GM21786 (cell line): Measurements from ENCODE around the gene NPPB.

Experiments used
- ATAC-seq: cut with Tn5 transposase; IDR thresholded peaks from one replicate; pipeline ENCODE4 v1.9.1; 2021; ENCODE audit not compliant: unreplicated experiment

The NPPB gene

DNA sequence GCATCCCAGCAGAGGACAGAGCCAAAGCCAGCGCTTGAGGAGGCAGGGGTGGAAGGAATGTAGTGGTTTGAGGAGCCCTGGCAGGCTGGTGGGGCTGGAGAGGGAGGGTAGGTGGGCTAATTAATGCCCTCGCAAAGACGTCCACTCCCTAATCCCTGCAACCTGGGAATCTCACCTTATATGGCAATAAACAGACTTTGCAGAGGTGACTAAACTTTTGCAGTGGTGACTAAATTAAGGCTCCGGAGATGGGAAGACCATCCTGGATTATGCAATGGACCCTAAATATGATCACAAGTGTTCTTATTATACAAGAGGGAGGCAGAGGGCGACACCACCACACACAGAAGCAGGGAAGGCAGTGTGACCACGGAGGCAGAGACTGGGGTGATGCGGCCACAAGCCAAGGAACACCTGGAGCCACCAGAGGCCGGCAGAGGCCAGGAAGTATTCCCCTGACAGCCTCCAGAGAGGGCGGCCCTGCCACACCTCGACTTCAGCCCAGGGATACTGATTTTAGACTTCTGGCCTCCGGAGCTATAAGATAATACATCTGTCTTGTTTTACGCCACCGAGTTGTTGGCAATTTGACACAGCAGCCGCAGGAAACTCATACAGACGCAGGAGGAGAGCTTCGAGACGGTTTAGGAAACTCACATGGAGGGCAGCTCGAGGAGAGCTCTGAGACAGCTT, 23.1 kb upstream of the NPPB start:
- ATAC-seq, result no peak

DNA sequence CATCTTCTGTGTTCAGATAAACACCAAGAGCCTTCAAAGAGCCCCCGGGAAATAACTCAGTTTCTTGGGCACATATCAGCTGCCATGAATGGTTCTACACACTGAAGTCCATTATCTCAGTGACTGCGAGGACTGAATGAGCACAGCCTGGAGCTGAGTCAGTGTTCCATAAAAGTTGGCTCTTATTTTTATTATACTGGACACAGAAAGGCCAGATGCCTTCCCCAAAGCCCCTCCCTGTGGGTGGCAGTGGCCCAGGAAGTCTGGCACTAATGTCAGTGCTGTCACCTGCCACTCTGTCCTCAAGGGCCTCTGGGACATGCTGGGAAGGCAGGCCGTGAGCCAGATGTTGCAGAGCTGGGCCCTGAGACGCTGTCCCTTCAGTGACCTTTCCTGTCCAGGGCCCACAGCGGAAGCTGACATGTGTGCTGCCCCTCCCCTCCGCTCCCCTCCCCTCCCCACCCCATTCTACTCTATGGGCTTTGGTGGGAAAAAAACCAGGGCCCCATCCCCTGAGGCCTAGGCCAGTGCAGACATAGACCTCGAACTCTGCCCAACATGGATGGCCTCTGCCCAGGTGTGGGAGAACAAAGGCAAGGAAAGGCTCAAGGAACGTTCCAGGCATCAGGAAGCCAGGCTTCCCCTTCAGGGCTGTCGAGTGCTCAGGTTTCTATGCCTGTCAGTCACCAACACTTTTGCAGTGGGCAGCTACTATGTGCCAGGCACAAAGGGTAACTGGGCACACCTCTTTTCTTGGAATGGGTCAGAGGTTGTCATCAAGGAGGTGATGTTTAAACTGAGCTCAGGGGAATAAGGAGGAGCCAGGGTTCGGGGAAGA, 22.4 kb upstream of the NPPB start:
- ATAC-seq, result no peak

DNA sequence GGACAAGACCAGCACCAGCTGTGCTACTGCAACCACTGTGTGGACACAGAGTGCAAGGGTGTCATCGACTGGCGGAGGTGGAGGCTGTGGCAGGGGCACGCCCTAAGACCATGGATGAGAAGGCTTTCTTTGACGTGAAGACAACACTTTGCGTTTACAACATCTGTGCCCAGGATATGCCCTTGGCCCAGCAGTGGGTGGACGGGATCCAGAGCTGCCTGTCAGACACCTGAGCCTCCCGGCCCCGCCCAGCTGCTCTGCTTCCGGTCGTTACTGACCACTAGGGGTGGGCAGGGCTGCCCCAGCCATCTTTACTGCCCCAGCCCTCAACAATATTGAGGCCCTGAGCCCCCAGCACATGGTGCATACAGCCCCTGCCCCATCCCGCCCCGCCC, 21.4 kb upstream of the NPPB start:
- ATAC-seq, result no peak

DNA sequence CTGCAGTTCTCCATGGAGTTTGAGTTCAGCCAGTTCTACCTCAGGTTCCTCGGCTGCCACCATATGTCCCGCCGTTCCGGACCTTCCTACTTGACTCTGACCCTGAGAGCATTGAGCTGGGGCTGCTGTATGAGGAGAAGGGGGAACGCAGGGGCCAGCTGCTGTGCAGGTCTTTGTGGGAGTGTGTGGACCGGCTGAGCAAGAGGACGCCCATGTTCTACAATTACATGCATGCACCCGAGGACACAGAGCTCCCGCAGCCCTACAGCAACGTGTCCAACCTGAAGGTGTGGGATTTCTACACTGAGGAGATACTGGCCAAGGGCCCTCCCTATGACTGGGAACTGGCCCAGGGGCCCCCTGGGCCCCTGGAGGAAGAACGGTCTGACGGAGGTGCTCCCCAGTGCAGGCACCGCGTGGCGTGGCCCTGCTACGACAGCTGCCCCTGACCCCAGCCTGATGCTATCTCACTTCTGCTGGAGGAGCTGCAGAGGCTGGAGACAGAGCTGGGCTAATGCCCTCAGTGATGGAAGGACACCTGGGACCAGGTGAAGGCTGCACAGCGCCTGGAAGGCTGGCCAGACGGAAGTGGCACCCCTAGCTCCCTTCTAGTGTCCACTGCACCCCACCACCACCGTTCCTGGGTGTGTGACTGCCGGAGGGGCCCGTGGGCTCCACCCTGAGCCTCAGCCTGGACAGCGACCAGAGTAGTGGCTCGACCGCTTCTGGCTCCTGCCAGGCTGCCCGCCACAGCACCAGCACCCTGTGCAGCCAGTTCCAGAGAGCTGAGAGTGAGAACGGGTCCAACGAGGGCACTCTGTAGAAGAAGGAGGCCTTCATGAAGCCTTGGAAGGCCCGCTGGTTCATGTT, 20.8 kb upstream of the NPPB start:
- ATAC-seq, result no peak

DNA sequence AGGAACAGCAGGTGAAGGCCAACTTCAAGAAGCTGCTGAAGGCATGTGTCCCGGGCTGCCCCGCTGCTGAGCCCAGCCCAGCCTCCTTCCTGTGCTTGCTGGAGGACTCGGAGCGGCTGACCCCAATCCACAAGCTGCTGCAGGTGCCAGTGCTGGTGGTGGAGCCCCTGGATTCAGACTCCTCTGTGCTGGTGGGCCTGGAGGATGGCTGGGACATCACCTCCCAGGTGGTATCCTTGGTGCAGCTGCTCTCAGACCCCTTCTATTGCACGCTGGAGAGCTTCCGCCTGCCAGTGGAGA, 20.1 kb upstream of the NPPB start:
- no peak for ATAC-seq

DNA sequence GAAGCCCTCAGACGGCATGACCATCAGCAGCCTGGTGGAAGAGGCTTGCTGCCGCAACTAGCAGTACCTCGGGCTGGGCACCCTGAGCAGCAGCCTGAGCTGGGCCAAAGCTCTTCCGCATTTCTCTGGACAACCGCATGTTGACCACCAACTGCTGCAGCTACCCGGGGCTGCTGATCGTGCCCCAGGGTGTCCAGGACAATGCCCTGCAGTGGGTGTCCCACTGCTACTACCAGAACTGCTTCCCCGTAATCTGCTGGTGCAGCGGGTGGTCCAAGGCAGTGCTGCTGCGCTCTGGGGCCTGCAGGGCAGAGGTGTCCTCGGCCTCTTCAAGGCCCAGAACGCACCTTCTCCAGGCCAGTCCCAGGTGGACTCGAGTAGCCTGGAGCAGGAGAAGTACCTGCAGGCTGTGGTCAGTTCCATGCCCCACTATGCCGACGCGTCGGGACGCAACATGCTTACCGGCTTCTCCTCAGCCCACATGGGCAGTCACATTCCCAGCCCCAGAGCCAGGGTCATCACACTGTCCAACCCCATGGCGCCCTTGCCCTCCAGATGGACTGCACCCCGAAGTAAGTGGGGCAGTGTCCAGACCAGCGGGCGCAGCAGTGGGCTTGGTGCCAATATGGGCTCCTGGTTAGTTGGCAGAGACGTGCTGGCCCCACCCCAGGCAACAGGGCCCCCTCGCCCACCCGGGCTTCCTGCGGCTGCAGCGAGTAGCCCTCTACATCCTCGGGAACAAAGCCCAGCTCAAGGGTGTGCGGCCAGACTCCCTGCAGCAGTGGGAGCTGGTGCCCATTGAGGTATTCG, 19.5 kb upstream of the NPPB start:
- no peak for ATAC-seq

DNA sequence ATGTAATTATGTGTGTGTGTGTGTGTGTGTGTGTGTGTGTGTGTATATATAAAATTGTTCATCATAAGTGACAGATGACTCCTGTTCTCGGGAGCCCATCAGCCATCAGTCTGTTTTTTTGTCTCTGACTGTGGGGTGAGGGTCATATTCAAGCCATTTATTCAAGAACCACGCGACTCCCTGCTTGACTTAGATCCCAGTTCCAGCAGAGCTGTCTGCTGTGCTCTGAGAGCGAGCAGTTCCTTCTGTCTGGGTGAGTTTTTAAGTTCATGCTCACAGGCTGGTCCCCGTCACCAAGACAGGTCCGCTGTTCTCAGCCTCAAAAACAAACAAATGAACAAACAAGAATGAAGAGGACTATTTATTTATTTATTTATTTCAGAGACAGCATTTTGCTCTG, 18.3 kb upstream of the NPPB start:
- ATAC-seq, result no peak

DNA sequence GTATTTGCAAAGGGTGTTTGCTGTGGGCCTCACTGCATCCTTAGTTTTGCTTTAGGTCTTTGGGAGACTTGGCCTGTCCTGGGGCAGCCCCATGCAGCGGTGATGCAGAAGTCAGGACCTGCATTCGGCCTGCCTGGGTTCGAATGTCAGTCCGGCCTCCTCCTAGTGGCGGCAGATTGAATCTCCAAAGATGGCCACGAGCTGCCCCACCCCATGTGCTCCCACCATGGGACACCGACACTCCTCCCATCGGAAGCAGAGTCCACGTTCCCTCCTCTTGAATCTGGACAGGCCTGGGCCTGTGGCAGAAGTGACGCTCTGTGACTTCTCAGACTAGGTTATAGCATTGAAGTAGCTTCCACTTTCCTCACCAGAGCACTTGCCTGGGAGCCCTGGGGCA, 16.3 kb upstream of the NPPB start:
- no peak for ATAC-seq

DNA sequence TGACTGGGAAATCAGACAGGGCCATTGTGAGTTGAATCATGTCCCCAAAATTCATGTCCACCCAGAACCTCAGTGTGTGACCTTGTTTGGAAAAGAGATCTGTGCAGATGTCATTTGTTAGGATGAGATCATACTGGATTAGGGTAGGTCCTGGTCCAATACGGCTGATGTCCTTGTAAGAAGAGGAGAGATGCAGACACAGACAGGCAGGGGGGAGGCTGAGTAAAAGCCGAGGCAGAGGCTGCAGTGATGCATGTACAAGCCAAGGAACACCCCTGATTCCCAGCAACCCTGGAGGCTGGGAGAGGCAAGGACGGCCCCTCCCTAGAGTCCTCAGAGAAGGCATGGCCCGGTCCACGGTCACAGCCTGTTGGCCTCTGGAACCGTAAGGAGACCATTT, 15.9 kb upstream of the NPPB start:
- ATAC-seq, result no peak

DNA sequence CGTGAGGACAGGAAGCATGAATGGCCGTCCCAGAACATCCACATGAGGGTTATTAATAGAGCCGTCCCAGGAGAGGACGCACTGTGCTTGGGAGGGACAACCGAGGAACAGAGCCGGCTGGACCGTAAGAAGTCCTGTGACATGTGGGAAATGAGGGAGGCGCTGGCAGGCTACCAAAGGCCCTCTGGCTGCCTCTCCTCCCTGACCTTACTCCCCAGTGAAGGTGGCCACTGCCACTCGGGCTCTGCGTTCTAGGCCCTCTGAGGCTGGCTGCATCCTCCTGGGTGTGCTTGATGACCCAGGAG, 15.5 kb upstream of the NPPB start:
- ATAC-seq, result no peak

DNA sequence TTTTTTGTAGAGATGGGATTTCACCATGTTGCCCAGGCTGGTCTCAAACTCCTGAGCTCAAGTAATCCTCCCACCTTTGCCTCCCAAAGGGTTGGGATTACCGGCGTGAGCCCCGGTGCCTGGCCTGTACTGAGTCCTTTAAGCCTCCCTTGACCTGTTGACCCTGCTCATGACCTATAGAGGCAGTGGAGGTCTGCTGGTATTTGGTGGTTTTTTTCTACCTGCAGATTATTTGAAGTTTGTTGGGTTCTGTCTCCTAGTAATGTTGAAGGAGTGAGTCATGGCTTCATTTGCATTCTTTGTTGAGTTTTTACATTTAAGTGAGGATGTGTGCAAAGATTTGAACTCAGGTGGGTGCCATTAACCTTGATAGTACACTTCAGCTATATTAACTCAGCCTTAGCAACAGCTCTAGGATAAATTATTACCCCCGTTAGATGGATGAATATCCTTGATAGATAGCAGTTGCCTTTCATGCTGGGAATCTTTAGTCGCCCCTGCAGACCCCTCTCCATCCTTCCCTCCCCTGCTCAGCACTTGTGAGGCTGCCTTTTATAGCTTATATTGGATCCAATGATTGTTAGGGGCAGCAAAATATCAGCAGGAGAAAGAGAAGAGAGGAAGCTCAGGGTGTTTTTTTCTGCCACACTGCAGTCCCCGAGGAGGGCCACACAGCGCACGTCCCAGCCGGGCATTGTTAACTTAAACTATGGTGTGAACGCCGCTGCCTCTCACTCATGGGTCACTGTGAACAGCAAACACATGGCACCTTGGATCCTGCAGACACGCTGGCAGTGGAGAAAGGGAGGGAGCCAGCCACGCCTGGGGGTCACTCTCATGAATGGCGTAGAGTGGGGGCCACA, 14.9 kb upstream of the NPPB start:
- ATAC-seq, result no peak

DNA sequence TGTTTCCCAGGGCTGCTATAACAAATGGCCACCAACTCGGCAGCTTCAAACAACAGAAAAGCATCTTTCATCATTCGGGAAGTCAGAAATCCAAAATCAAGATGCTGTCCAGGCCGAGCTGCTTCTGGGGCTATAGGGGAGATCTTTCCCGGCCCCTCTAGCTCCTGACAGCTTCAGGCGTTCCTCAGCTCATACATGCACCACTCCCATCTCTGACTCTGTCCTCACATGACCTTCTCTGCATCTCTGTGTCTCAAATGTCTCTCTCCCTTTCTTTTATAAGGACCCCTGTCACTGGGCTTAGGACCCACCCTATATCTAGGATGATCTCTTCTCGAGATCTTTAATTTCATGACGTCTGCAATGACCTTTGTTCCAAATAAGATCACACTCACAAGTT, 13.8 kb upstream of the NPPB start:
- ATAC-seq, result no peak

DNA sequence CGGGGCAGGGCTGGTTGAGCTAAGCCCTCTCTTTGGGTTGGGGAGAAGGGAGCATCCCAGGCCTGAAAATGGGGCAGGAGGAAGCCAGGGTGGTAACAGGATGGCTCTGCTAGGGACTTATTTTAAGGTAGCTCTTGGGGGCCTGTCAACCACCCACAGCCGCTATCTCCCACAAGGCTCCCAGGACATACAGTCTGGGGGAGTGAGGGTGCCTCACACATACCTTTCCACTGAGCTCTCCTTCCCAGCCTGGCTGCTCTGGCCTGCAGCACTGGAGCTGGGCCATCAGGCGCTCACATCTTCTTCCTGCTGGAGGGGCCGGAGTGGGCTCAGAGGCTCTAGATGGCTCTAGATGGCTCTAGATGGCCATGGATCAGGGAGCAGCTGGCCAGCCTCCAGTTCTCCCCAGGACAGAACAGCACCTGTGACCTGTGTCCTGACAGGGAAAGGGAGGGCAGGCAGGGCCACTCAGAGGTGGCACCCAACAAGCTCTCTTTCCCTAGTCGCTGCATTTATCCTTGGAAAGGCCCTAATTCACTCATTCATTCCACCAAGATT, 11.0 kb upstream of the NPPB start:
- no peak for ATAC-seq

DNA sequence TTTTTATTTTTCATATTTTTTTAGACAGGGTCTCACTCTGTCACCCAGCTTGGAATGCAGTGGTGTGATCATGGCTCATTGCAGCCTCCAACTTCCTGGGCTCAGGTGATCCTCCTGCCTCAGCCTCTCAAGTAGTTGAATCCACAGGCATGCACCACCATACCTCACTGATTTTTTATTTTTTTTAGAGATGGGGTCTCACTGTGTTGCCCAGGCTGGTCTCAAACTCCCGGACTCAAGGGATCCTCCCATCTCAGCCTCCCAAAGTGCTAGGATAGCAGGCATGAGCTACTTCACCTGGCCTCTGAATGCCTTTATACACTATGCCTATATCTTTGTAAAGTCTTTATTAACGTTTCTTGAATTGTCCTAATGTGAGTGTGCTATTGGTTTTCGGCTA, 10.4 kb upstream of the NPPB start:
- no peak for ATAC-seq

DNA sequence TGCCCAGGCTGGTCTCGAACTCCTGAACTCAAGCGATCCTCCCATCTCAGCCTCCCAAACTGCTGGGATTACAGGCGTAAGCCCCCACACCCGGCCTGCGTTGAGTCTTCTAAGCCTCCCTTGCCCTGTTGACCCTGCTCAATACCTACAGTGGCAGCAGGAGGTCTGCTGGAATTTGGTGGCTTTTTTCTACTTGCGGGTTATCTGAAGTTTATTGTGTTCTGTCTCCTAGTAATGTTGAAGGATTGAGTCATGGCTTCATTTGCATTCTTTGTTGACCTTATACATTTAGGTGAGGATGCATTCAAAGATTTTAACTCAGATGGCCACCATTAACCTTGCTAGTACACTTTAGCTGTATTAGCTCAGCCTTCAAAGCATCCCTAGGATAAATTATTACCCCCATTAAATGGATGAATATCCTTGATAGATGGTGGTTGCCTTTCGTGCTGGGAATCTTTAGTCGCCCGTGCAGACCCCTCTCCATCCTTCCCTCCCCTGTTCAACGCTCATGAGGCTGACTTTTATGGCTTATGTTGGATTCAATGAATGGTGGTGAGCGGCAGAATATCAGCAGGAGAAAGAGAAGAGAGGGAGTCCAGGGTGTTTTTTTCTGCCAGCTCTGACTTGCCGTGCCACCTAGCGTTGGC, 9.7 kb upstream of the NPPB start:
- ATAC-seq, result no peak

DNA sequence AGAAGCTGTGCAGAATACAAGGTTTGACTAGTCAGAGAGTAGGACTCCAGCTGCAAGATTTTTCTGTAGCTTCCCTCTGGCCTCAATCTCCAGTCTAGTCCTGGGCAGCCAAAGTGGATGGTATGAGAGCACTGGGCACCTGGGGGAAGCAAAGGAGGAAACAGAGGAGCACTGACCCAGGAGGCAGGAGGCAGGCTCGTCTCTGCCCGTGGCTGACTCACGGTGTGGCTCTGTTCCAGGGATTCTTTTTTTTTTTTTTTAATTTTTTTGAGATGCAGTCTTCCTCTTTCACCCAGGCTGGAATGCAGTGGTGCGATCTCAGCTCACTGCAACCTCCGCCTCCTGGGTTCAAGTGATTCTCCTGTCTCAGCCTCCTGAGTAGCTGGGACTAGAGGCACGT, 4.1 kb upstream of the NPPB start:
- ATAC-seq, result no peak

DNA sequence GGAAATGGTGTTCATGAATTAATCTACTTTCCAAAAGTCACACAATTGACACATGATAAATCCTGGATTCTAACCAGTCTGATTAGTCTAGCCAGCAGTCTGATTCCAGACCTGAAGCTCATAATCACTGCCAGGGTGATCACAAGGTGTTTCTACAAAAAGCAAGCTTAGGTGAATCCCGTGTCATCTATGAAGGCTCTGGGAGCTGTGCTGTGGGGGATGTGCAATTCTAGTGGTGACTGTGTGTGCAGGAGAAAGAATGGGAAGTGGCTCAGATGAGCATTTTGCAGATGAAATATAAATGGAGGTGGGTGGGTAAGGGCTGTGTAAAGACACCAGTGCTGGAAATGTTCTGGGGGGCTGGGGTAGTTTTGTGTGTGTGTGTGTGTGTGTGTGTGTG, 1.8 kb upstream of the NPPB start:
- no peak for ATAC-seq

DNA sequence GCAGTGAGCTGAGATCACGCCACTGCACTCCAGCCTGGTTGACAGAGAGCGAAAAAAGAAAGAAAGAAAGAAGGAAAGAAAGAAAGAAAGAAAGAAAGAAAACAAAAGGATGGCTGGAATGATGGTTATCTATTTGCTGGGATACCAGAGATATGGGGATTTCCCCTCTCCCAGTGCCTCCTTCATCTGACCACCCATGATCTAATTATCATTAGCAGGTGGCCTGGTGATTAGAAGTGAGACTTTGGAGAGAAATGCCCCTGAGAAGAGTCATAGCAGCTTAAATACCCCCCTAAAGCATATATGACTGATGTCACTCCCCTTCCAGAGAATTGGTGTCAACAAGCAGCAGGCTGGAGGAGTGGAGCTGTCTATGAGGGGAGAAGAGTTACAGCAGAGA, 1.3 kb upstream of the NPPB start:
- no peak for ATAC-seq

DNA sequence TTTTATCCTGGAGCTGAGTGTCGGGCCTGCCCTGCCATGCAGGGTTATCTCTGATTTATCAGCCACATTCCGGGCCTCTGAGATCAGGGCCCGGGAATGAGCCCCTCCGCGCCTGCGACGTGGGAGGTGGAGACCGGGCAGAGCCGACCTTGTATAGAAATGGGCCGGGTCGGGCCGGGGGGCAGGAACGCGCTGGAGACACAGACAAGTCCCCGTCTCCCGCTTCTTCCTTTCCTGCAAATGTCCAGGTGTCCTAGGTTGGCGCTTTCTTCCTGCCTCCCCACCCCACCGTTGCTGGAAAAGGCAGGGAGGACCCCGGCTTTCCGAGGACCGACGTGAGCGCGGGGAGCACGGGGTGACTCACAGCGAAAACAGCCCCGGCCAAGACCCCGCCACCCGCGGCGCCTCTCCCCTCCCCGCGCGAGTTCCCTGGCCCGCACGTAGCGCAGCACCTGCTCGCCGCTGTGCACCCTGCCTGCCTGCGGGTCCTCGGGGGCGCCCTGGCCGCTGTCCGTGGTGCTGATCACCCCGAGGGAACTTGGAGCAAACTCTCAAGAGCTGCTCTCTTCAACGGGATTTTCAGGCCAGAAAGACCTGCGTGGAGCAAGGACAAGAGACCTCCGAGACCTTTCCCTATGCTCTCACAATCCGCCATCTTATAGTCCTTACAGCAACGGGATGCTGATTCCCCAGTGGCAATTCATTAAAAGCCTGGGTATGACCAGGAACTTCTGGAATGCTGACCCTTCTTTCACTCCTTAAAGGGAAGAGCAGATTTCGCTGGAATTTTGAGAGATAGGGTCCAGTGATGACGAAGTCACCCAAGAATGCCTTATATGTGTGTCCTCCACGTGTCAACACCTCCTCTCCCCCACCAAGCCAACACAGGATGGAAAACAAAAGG, 475 bp upstream of the NPPB start:
- ATAC-seq, result no peak
